Smooth muscle cell (in vitro differentiated cells): ENCODE results near the gene PDE3A. TPM values are rescaled to one million over a fixed set of nuclear protein-coding genes. Genes with fewer than 3 reads are reported as not detected.
"Not testable (repeated sequence)": the region's sequence is repeated elsewhere in the genome, so short reads cannot be mapped to it uniquely, and the experiment has no call there.

Source experiments
- DNase-seq: peaks from one replicate; lab custom pipeline; 2025; ENCODE audit not compliant: unreplicated experiment; lab: John Stamatoyannopoulos, UW
- H2AFZ ChIP-seq: fragments of 200-600 bp; sonication (generic); 2 replicates; pipeline ENCODE4 v1.6.0; 2016; ENCODE audit warnings: antibody characterized with exemption, low read depth, mild to moderate bottlenecking
- H3F3A ChIP-seq: fragments of 200-600 bp; sonication (generic); 2 replicates; pipeline ENCODE4 v1.6.0; 2017; ENCODE audit warnings: antibody characterized with exemption, low read depth
- H3K27ac ChIP-seq: fragments of 200-600 bp; sonication (generic); 2 replicates; pipeline ENCODE4 v1.5.1; 2016; ENCODE audit warnings: low read depth, mild to moderate bottlenecking
- H3K27me3 ChIP-seq: fragments of 200-600 bp; sonication (generic); 2 replicates; pipeline ENCODE4 v1.6.1; 2016; ENCODE audit warnings: low read depth, mild to moderate bottlenecking
- H3K36me3 ChIP-seq: fragments of 200-600 bp; sonication (generic); 2 replicates; pipeline ENCODE4 v1.5.1; 2016; ENCODE audit warnings: low read depth
- H3K4me1 ChIP-seq: fragments of 200-600 bp; sonication (generic); 2 replicates; pipeline ENCODE4 v1.5.1; 2016; ENCODE audit warnings: low read depth
- H3K4me2 ChIP-seq: fragments of 200-600 bp; sonication (generic); 2 replicates; pipeline ENCODE4 v1.6.0; 2016; ENCODE audit warnings: mild to moderate bottlenecking
- H3K4me3 ChIP-seq: fragments of 200-600 bp; sonication (generic); 2 replicates; pipeline ENCODE4 v1.5.1; 2016; ENCODE audit warnings: mild to moderate bottlenecking
- H3K79me2 ChIP-seq: fragments of 200-600 bp; sonication (generic); 2 replicates; pipeline ENCODE4 v1.6.0; 2016; ENCODE audit warnings: low read depth, mild to moderate bottlenecking
- H3K9ac ChIP-seq: fragments of 200-600 bp; sonication (generic); 2 replicates; pipeline ENCODE4 v1.6.0; 2016; ENCODE audit warnings: low read depth
- H3K9me3 ChIP-seq: fragments of 200-600 bp; sonication (generic); replicated peaks from 2 replicates; pipeline ENCODE4 v1.5.1; 2016; ENCODE audit warnings: low read depth
- H4K20me1 ChIP-seq: fragments of 200-600 bp; sonication (generic); 2 replicates; pipeline ENCODE4 v1.6.0; 2016; ENCODE audit warnings: low read depth
- CTCF ChIP-seq: fragments of 200-600 bp; sonication (generic); IDR thresholded peaks from 2 replicates; pipeline ENCODE4 v1.5.1; 2017; ENCODE audit warnings: borderline replicate concordance, mild to moderate bottlenecking, antibody characterized with exemption; ENCODE audit not compliant: insufficient read depth, poor library complexity, severe bottlenecking
- WGBS: methylation state at CpG from one replicate; pipeline ENCODE4 v1.1.7; 2016; ENCODE audit warnings: low lambda C conversion rate; 5-methylcytosine and 5-hydroxymethylcytosine counted together
- polyA plus RNA-seq: library from polyadenylated mRNA; unstranded; fragments of >200 nt; fragmentation: Nextera tagmentation; extraction: Ambion mirVana; gene quantifications from 2 replicates; pipeline ENCODE4 v1.2.1, GENCODE V29; 2016
- total RNA-seq: library from RNA; depleted of rRNA; stranded (reverse); fragments of >200 nt; gene quantifications from 2 replicates; pipeline ENCODE4 v1.2.3, GENCODE V29; 2014

Gene PDE3A
- total and polyA plus RNA-seq, 2 experiments from 2014 or later, result 1.3 to 6.1 TPM

DNA sequence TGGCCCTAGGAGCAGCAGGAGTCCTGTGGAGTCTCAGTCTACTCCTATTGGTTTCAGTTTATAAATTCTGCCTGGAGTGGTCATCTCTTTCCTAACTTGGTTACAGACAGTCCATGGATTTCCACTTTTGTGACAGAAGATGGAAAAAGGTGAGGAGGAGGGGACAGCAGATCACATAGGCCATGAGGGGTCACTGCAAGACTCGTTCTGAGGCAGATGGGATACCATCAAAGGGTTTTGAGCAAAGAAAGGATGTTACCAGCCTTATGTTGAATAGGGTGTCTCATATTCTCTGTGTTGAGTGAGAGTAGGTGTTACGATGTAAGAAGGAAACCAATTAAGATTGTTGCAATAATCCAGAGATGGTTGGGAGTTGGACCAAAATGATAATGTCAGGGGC lies 15.3 kb downstream of the PDE3A start:
- Histone ChIP-seq H3K4me1 (no peaks in the 10 kb centered on the region), H3F3A (no peaks in the 10 kb centered on the region), H3K27me3 (no peaks in the 10 kb centered on the region), H3K9me3 (no peaks in the 10 kb centered on the region), H3K4me3 (no peak overlapping the region), H4K20me1 (no peaks in the 10 kb centered on the region), H3K9ac (no peak overlapping the region), H3K36me3 (no peaks in the 10 kb centered on the region), H3K4me2 (no peak overlapping the region), H3K27ac (no peak overlapping the region), H3K79me2 (peaks cover 4% of the 10 kb centered on the region), H2AFZ (no peak overlapping the region)
- DNase-seq, result no peak
- 84% methylated on average over 2 of the region's 2 CpGs for WGBS
- TF ChIP-seq CTCF, result no peak

- not testable (repeated sequence) for H3K9me3 ChIP-seq, H3K9ac ChIP-seq, H3F3A ChIP-seq, H3K4me1 ChIP-seq, H2AFZ ChIP-seq, H3K27ac ChIP-seq, H3K36me3 ChIP-seq, H4K20me1 ChIP-seq, H3K27me3 ChIP-seq, H3K4me3 ChIP-seq, H3K4me2 ChIP-seq, DNase-seq, H3K79me2 ChIP-seq
- WGBS, result 95% methylated on average over 6 of the region's 6 CpGs
Observed at GRCh38 chr12:20384836-20385235, 16.5 kb downstream of the PDE3A start.

- Histone ChIP-seq H3K9ac (no peak overlapping the region), H3K27me3 (no peaks in the 10 kb centered on the region), H4K20me1 (no peaks in the 10 kb centered on the region), H3K4me1 (no peaks in the 10 kb centered on the region), H3K36me3 (no peaks in the 10 kb centered on the region), H3F3A (no peaks in the 10 kb centered on the region), H3K4me3 (no peak overlapping the region), H3K4me2 (no peak overlapping the region), H3K27ac (no peak overlapping the region), H3K9me3 (no peaks in the 10 kb centered on the region), H3K79me2 (no peaks in the 10 kb centered on the region), H2AFZ (peak overlapping the region; percentile 67)
- 26% methylated on average over 4 of the region's 4 CpGs for WGBS
- TF ChIP-seq CTCF, result no peak
- no peak for DNase-seq
Observed at GRCh38 chr12:20390846-20391245, 22.5 kb downstream of the PDE3A start.

GRCh38 chr12:20392339-20392738 lies 24.0 kb downstream of the PDE3A start:
- H4K20me1 ChIP-seq, result no peaks in the 10 kb centered on the region
- H3K27ac ChIP-seq, result no peak overlapping the region
- no peak overlapping the region for H3K4me2 ChIP-seq
- H3K79me2 ChIP-seq, result no peaks in the 10 kb centered on the region
- H3F3A ChIP-seq, result no peaks in the 10 kb centered on the region
- H3K36me3 ChIP-seq, result no peaks in the 10 kb centered on the region
- H3K4me1 ChIP-seq, result no peaks in the 10 kb centered on the region
- no peaks in the 10 kb centered on the region for H3K27me3 ChIP-seq
- no peak for DNase-seq
- no peaks in the 10 kb centered on the region for H3K9me3 ChIP-seq
- no peak overlapping the region for H3K9ac ChIP-seq
- no peak overlapping the region for H3K4me3 ChIP-seq
- no peak for TF ChIP-seq CTCF
- H2AFZ ChIP-seq, result no peak overlapping the region
